HepG2 (cell line): ENCODE data around the gene ZNF121. TPM values are rescaled to one million over a fixed set of nuclear protein-coding genes. Genes with fewer than 3 reads are reported as not detected.

ENCODE experiments used
- AHR ChIP-seq: IDR thresholded peaks from 2 replicates; pipeline ENCODE4 v1.6.1; 2018; ENCODE audit warnings: missing genetic modification reagents, missing compliant biosample characterization
- ESRRA ChIP-seq: sonication (generic); formaldehyde crosslinking; IDR thresholded peaks from 2 replicates; pipeline ENCODE4 v1.5.1; 2020; ENCODE audit warnings: mild to moderate bottlenecking, low read depth, missing genetic modification reagents
- FOXA1 ChIP-seq, 2 experiments: fragments of 450-650 bp in 1 of 2; sonication (generic) in 1 of 2; formaldehyde crosslinking in 1 of 2; IDR thresholded peaks; 2 replicates each; pipeline versions ENCODE4 v1.4.0 to v1.6.1; 2016 to 2020; ENCODE audit warnings: missing genetic modification reagents in 1 of 2
- FOXP1 ChIP-seq, 2 experiments: fragments of 450-650 bp in 1 of 2; IDR thresholded peaks; 2 replicates each; pipeline ENCODE4 v1.6.1; 2017 to 2018; ENCODE audit warnings: antibody characterized with exemption in 1 of 2
- HIC2 ChIP-seq: sonication (generic); formaldehyde crosslinking; IDR thresholded peaks from 2 replicates; pipeline ENCODE4 v1.9.0; 2022; ENCODE audit warnings: low read depth, missing genetic modification reagents
- ISL2 ChIP-seq: sonication (generic); formaldehyde crosslinking; IDR thresholded peaks from 2 replicates; pipeline ENCODE4 v1.5.0; 2020; ENCODE audit warnings: missing genetic modification reagents
- JARID2 ChIP-seq: sonication (generic); formaldehyde crosslinking; IDR thresholded peaks from 2 replicates; pipeline ENCODE4 v1.8.1; 2023; ENCODE audit warnings: missing genetic modification reagents, inconsistent platforms; ENCODE audit not compliant: insufficient replicate concordance
- JUN ChIP-seq: sonication (generic); formaldehyde crosslinking; IDR thresholded peaks from 2 replicates; pipeline ENCODE4 v1.4.0; 2020; ENCODE audit warnings: mild to moderate bottlenecking, missing genetic modification reagents
- NFYB ChIP-seq: sonication (generic); formaldehyde crosslinking; IDR thresholded peaks from 2 replicates; pipeline ENCODE4 v1.4.0; 2020; ENCODE audit warnings: missing genetic modification reagents
- NR0B2 ChIP-seq: sonication (generic); formaldehyde crosslinking; IDR thresholded peaks from 2 replicates; pipeline ENCODE4 v1.4.0; 2020; ENCODE audit warnings: mild to moderate bottlenecking, missing genetic modification reagents
- SMARCE1 ChIP-seq: fragments of 450-650 bp; IDR thresholded peaks from 2 replicates; pipeline ENCODE4 v1.6.1; 2017; ENCODE audit warnings: borderline replicate concordance
- SRSF9 ChIP-seq: fragments of 200-400 bp; formaldehyde crosslinking; IDR thresholded peaks from 2 replicates; pipeline ENCODE4 v1.6.1; 2018; ENCODE audit warnings: borderline replicate concordance, mild to moderate bottlenecking, low read depth, low read length; ENCODE audit not compliant: insufficient read depth, poor library complexity, severe bottlenecking
- ZBTB44 ChIP-seq: sonication (generic); formaldehyde crosslinking; IDR thresholded peaks from 2 replicates; pipeline ENCODE4 v1.4.0; 2020; ENCODE audit warnings: missing genetic modification reagents
- ZFP36L2 ChIP-seq: sonication (generic); formaldehyde crosslinking; IDR thresholded peaks from 2 replicates; pipeline ENCODE4 v1.4.0; 2020; ENCODE audit warnings: missing genetic modification reagents
- ZNF513 ChIP-seq: sonication (generic); formaldehyde crosslinking; conservative IDR thresholded peaks from 2 replicates; pipeline ENCODE4 v1.5.0; 2020; ENCODE audit warnings: missing genetic modification reagents
- ZUFSP ChIP-seq: sonication (generic); formaldehyde crosslinking; IDR thresholded peaks from 2 replicates; pipeline ENCODE4 v1.9.0; 2021; ENCODE audit warnings: missing genetic modification reagents, mild to moderate bottlenecking, borderline replicate concordance
- ZXDC ChIP-seq: sonication (generic); formaldehyde crosslinking; IDR thresholded peaks from 2 replicates; pipeline ENCODE4 v1.5.0; 2020; ENCODE audit warnings: mild to moderate bottlenecking, missing genetic modification reagents
- polyA plus RNA-seq, 8 experiments: library from polyadenylated mRNA; depleted of rRNA in 3 of 8; stranded (reverse) in 7 of 8; unstranded in 1 of 8; fragments of >200 nt; fragmentation: Illumina TruSeq in 4 of 8; extraction: Trizol in 4 of 8; gene quantifications; 2 replicates each; pipeline versions ENCODE4 v1.2.1 to v1.2.3, GENCODE V29; 2011 to 2016; ENCODE audit warnings: low read depth in 4 of 8, missing spikeins in 1 of 8, mixed read lengths in 1 of 8; ENCODE audit not compliant: insufficient read depth in 1 of 8
- total RNA-seq, 5 experiments: library from RNA; depleted of rRNA; stranded (reverse); fragments of >200 nt; fragmentation: Illumina TruSeq; extraction: Trizol; gene quantifications; 2 replicates each; pipeline ENCODE4 v1.2.3, GENCODE V29; 2016; ENCODE audit warnings: low read depth in 1 of 5

ZNF121 gene
- total and polyA plus RNA-seq, 2 of the 13 experiments (the other 11 are each of a cell fraction or from before 2014, with no cell fraction given): 7.8 to 56.3 TPM

GRCh38 chr19:9621156-9622037, 37.1 kb upstream of the ZNF121 start, which contains the start of gene ZNF561 (continued):
- TF ChIP-seq ZBTB44: no peak
- peak; percentile 66 for TF ChIP-seq NFYB (CRISPR knock-in tag)
- TF ChIP-seq ISL2: no peak; the same call in 1 of the 2 replicates
- TF ChIP-seq ZFP36L2 (CRISPR knock-in tag): no peak
- no peak for TF ChIP-seq FOXP1 (IDR thresholded peaks at IDR 0.05)
- no peak for TF ChIP-seq FOXP1 (CRISPR knock-in tag; IDR thresholded peaks at IDR 0.05)
- TF ChIP-seq ESRRA: no peak
- no peak for TF ChIP-seq ZXDC (CRISPR knock-in tag)
- TF ChIP-seq ZNF513: 0 out of 2 replicates have a peak, but pooled peaks have one; percentile 13
- TF ChIP-seq ZUFSP (CRISPR knock-in tag): no peak
- TF ChIP-seq SMARCE1: no peak
- TF ChIP-seq JUN (CRISPR knock-in tag): peak; percentile 81; the same call in 1 of the 2 replicates
- no peak for TF ChIP-seq JARID2 (CRISPR knock-in tag)
- TF ChIP-seq HIC2: no peak
- no peak for TF ChIP-seq NR0B2 (CRISPR knock-in tag)
- no peak for TF ChIP-seq FOXA1 (IDR thresholded peaks at IDR 0.05)
- no peak for TF ChIP-seq FOXA1 (CRISPR knock-in tag; IDR thresholded peaks at IDR 0.05)
- no peak for TF ChIP-seq SRSF9
- no peak; the same call in 1 of the 2 replicates for TF ChIP-seq AHR
